ENCODE results near the gene PRPF40A. TPM values are rescaled to one million over a fixed set of nuclear protein-coding genes. Genes with fewer than 3 reads are reported as not detected.

Gene PRPF40A
- total RNA-seq, 2 donors from 2014 or later = 190 to 222 TPM

DNA sequence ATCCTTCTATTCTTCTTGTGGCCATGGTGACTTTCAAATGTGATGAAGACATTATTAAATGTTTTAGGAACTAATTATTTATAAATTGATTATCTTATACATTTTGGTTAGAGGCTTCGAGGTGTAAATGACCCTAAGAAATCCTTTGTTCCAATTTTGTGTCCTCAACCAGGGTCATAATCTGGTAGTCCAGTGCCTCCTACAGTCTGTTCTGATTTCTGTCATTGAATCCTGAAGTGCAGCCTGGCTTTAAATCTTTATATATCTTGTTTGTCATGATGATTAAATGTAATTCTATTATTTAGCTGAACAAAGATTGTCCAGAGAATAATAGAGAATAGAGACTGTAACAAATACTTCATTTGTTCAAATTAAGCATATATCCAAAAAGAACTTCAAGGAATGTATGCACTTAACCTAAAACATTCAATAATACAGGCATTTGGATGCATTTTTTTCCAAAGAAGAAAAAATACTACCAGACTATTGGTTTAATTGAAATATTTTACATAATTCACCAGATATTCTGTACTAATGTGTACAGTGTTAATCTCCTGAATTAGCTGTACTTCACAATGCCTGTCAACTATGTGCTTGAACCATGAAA, 89.8 kb downstream of the PRPF40A start:
- Mint-ChIP-seq H3K4me1 (peaks cover 3% of the 10 kb centered on the region), H3K4me3 (no peak overlapping the region), H3K36me3 (ENCODE audit: low read depth) (peaks cover 31% of the 10 kb centered on the region), H3K9me3 (no peaks in the 10 kb centered on the region), H3K27ac (no peak overlapping the region), H3K27me3 (ENCODE audit: insufficient read depth) (no peaks in the 10 kb centered on the region)
- no peak overlapping the region for H3K27ac ChIP-seq (ENCODE audit: low read depth, low read length)
- no peaks in the 10 kb centered on the region for H3K27me3 ChIP-seq (ENCODE audit: control insufficient read depth, insufficient read depth, low read length, poor library complexity, severe bottlenecking)
- WGBS, 2 experiments (ENCODE audit: insufficient coverage in 1 of 2, insufficient read length in 1 of 2) = 77% methylated on average over 1 of the region's 1 CpG; no CpG with 5 or more reads in 1 of the 2 experiments
- H3K9me3 ChIP-seq (ENCODE audit: control insufficient read depth, low read length) = no peaks in the 10 kb centered on the region
- no peaks in the 10 kb centered on the region for H3K4me1 ChIP-seq (ENCODE audit: control insufficient read depth, insufficient read depth, low read length)
- H3K36me3 ChIP-seq (ENCODE audit: control insufficient read depth, insufficient read depth, low read length) = peaks cover 64% of the 10 kb centered on the region
- no peak overlapping the region for H3K9ac ChIP-seq (ENCODE audit: extremely low read depth, low read length, poor library complexity, severe bottlenecking)
- TF ChIP-seq, protein P1, sequence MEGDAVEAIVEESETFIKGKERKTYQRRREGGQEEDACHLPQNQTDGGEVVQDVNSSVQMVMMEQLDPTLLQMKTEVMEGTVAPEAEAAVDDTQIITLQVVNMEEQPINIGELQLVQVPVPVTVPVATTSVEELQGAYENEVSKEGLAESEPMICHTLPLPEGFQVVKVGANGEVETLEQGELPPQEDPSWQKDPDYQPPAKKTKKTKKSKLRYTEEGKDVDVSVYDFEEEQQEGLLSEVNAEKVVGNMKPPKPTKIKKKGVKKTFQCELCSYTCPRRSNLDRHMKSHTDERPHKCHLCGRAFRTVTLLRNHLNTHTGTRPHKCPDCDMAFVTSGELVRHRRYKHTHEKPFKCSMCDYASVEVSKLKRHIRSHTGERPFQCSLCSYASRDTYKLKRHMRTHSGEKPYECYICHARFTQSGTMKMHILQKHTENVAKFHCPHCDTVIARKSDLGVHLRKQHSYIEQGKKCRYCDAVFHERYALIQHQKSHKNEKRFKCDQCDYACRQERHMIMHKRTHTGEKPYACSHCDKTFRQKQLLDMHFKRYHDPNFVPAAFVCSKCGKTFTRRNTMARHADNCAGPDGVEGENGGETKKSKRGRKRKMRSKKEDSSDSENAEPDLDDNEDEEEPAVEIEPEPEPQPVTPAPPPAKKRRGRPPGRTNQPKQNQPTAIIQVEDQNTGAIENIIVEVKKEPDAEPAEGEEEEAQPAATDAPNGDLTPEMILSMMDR (conservative IDR thresholded peaks at IDR 0.05) = peak; percentile 80
- no peak for DNase-seq
- no peak overlapping the region for H3K4me3 ChIP-seq (ENCODE audit: low read length)

DNA sequence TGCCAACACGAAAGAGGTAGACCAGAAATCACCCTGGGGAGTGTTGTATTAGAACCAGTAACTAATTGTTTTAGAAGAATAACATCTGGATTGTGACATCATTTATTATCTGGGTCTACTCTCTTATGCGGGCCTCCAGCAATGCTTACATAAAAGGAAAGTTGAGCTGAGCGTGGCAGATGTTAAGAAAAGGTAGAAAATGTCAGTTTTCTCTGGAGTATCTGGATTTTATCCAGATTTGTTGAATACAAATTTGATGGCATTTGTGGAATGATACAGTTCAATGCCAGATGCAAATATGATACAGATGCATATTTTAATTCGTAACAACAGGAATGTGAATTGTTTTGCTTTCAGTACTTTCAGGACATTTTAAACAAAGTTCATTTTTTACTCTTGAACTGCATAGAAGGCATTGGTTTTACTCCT, 90.3 kb downstream of the PRPF40A start:
- Mint-ChIP-seq H3K4me3 (no peak overlapping the region), H3K27me3 (ENCODE audit: insufficient read depth) (no peaks in the 10 kb centered on the region), H3K27ac (no peak overlapping the region), H3K4me1 (peaks cover 3% of the 10 kb centered on the region), H3K36me3 (ENCODE audit: low read depth) (peaks cover 29% of the 10 kb centered on the region), H3K9me3 (no peaks in the 10 kb centered on the region)
- no peaks in the 10 kb centered on the region for H3K27me3 ChIP-seq (ENCODE audit: control insufficient read depth, insufficient read depth, low read length, poor library complexity, severe bottlenecking)
- no peaks in the 10 kb centered on the region for H3K4me1 ChIP-seq (ENCODE audit: control insufficient read depth, insufficient read depth, low read length)
- WGBS, 2 experiments (ENCODE audit: insufficient coverage in 1 of 2, insufficient read length in 1 of 2) = 88 to 94% methylated on average over 4 of the region's 4 CpGs
- H3K4me3 ChIP-seq (ENCODE audit: low read length) = no peak overlapping the region
- no peak for DNase-seq
- H3K36me3 ChIP-seq (ENCODE audit: control insufficient read depth, insufficient read depth, low read length) = peaks cover 62% of the 10 kb centered on the region
- no peak overlapping the region for H3K27ac ChIP-seq (ENCODE audit: low read depth, low read length)
- no peak overlapping the region for H3K9ac ChIP-seq (ENCODE audit: extremely low read depth, low read length, poor library complexity, severe bottlenecking)
- TF ChIP-seq, protein P1 (conservative IDR thresholded peaks at IDR 0.05) = no peak
- no peaks in the 10 kb centered on the region for H3K9me3 ChIP-seq (ENCODE audit: control insufficient read depth, low read length)

DNA sequence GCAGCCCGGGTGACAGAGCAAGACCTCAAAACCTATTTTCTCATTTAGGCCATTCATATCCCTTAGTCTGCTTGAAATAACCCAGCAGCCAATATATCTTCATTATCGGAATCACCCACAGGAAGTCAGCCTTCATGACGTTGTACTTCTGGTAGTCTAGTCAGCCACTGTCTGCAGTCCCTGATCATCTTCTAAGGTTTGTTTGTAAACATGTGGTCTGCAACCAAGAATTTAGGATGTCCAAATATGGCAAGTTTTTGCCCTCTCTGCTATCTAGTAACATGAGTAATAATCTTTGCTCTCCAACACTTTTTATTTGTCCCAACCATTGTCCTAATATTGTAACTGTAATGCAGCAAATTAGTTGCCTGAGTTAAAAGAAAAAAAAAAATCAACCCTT, 92.5 kb downstream of the PRPF40A start:
- Histone ChIP-seq H3K36me3 (ENCODE audit: control insufficient read depth, insufficient read depth, low read length) (peaks cover 66% of the 10 kb centered on the region), H3K9ac (ENCODE audit: extremely low read depth, low read length, poor library complexity, severe bottlenecking) (no peak overlapping the region), H3K27me3 (ENCODE audit: control insufficient read depth, insufficient read depth, low read length, poor library complexity, severe bottlenecking) (no peaks in the 10 kb centered on the region), H3K4me3 (ENCODE audit: low read length) (no peak overlapping the region), H3K4me1 (ENCODE audit: control insufficient read depth, insufficient read depth, low read length) (no peaks in the 10 kb centered on the region), H3K27ac (ENCODE audit: low read depth, low read length) (no peak overlapping the region), H3K9me3 (ENCODE audit: control insufficient read depth, low read length) (no peaks in the 10 kb centered on the region)
- Mint-ChIP-seq H3K27ac (no peak overlapping the region), H3K4me3 (no peak overlapping the region), H3K27me3 (ENCODE audit: insufficient read depth) (no peaks in the 10 kb centered on the region), H3K4me1 (peaks cover 3% of the 10 kb centered on the region), H3K36me3 (ENCODE audit: low read depth) (peaks cover 40% of the 10 kb centered on the region), H3K9me3 (no peaks in the 10 kb centered on the region)
- DNase-seq = no peak
- TF ChIP-seq, protein P1 (conservative IDR thresholded peaks at IDR 0.05) = no peak
- 93 to 100% methylated on average over 2 to 3 of the region's 3 CpGs for WGBS, 2 experiments (ENCODE audit: insufficient coverage in 1 of 2, insufficient read length in 1 of 2)

All from endodermal cell (in vitro differentiated cells).